HUDEP-2 (cell line): ENCODE measurements around the gene PLGRKT.
"Not testable (repeated sequence)": the region's sequence is repeated elsewhere in the genome, so short reads cannot be mapped to it uniquely, and the experiment has no call there.

Source experiments
- DNase-seq, 76 experiments: peaks; one replicate each; lab custom pipeline; 2025; ENCODE audit not compliant: unreplicated experiment in 76 of 76; lab: John Stamatoyannopoulos, UW

PLGRKT gene

DNA sequence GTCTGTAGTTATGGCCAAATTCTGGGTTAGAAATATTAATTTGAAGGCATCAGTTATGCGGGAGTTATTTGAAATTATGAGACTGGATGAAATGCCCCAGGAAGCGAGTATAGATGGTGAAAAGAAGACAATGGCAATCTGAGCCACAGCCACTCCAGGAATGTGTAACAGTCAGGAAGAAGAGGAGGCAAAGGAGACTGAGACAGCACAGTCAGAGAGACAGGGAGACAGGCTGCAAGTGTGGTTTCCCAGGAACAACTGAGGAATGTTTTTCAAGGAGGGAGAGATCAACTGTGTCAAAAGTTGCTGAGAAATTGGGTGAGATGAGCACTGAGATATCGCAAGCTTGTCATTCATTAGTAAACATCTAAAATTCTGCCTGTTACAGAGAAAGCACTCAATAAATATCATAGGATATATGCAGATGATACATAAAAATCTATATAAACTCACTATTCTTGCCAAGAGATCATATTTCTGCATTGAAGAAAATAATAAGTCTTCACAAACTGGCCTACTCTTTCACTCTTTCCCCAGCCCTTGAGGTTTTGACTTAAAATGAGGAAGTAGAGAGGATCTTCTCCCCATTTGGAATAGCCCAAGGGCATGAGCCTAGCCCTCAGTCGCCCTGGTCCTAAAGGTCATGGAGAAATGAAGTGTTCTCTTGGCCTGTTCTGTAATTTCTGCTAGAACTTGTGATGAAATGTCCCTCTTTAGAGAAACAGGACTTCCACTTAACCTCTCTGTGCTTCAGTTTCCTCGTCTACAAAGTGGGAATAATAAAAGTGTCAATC, 49.5 kb downstream of the PLGRKT start:
- DNase-seq: no peak

DNA sequence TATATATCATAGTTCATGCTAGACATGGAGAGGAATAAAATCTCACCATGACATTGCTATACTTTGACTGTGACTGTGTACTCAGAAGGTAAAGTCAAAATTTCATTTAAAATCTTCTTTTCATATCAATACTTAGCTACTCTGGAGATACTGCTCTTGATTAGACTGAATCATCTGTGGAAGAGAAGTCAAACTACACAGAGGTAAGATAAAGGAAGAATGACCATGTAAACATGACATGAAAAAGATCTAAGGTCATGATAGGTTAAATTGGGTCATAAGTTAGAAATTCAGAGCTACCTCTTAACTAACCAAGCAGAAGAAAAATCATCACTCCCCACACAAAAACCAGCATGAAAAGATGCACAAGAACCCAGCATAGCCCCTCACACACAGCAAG, 53.3 kb downstream of the PLGRKT start:
- DNase-seq: no peak

DNA sequence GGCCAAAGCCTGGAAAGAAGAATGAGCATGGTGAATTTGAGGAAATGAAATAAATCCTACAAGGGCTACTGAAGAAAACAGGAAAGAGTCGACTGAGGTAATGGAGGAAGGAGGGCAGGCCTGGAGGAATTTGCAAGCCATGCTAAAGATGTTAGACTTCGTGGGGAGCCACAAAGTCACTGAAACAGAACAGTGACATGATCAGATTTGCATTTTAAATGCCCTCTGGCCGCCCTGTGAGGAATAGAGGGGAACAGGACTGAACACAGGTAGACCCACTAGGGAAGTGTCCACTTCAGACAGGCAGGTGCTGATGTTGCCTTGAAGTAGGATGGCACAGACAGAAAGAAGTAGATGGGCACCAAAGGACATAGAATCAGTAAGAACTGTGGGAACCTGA, 55.2 kb downstream of the PLGRKT start:
- no peak for DNase-seq

DNA sequence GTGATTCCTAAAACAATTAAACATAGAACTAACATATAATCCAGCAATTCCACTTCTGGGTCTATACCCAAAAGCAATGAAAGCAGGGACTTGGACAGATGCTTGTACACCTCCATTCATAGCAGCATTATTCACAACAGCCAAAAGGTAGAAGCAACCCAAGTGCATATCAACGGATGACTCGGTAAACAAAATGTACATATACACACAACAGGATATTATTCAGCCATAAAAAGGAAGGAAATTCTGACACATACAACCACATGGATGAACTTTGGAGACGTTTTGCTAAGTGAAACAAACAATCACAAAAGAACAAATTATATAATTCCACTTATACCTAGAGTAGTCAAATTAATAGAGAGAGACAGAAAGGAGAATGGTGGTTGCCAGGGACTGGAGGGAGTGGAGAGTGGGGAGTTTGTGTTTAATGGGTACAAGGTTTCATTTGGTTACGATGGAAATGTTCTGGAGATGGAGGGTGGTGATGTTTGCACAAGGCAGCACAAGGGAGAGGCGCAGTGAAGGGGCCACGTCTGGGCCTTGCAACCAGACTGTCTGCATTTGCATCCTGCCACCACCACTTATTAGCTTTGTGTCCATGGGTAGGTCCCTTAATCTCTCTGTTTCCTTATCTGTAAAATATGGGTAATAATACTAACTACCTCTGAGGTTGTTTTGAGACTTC, 61.8 kb downstream of the PLGRKT start:
- no peak for DNase-seq

GRCh38 chr9:5375091-5375490, 62.6 kb downstream of the PLGRKT start:
- no peak for DNase-seq

GRCh38 chr9:5364294-5365024, 73.3 kb downstream of the PLGRKT start:
- no peak for DNase-seq

- DNase-seq: no peak
These were observed 76.3 kb downstream of the PLGRKT start for GRCh38 chr9:5361326-5362010.

- no peak for DNase-seq
These were observed 77.4 kb downstream of the PLGRKT start for GRCh38 chr9:5360341-5360740.

- DNase-seq: no peak
These were observed 80.2 kb downstream of the PLGRKT start for GRCh38 chr9:5357431-5358105.

DNA sequence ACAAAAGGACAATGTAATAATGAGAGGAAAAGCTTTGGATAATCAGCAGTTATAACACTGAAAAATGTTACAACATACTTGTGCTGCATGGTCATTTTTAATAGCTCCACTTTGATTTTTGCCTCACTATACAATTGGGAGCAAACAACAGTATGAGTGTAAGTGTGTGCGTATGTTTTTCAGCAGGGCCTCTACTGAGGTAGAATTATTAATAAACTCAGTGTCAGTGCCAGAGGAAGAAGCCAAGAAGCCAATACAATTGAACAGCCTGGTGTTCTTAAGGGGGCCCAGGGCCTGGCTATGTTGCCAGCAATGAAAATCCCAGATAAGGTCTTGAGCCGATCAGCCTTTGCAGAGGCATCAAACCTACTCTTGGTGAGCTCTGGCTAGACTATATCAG, 81.9 kb downstream of the PLGRKT start:
- no peak for DNase-seq

DNA sequence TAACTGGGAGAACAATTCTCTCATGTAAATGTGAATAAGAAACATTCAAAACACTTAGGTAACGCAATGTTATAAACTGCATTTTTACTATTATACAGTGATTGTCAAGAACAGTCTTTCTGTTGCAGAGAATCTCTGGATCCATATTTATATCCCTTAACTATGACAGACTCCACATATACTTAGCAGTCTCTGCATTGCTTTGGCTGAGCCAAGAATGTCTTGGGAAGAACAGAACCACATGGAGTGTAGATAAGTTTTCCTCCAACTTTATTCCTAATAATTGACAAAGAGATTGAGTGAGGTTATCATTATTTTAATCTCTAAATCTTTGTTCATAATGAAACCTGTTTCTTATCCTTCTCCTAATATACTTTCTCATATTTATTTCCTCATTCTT, 82.5 kb downstream of the PLGRKT start:
- DNase-seq: no peak

DNA sequence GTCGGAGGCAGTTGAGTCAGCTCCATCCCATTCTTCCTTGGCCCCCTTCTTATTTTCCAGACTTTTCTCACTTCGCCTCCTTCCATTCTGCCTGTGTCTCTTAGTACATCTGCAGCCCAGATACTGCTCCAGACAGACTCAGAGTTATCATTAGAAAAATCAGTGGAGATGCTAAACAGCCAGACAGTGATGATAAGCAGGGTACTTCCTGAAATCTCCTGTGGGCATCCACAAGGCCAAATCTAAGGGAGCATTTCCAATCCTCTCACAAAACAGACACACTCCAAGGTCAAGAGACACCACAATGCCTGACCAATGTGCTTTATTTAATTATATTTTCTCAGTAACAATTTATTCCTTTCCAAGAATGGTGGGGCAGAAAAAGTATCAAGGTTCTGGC, 83.5 kb downstream of the PLGRKT start:
- DNase-seq: no peak

DNA sequence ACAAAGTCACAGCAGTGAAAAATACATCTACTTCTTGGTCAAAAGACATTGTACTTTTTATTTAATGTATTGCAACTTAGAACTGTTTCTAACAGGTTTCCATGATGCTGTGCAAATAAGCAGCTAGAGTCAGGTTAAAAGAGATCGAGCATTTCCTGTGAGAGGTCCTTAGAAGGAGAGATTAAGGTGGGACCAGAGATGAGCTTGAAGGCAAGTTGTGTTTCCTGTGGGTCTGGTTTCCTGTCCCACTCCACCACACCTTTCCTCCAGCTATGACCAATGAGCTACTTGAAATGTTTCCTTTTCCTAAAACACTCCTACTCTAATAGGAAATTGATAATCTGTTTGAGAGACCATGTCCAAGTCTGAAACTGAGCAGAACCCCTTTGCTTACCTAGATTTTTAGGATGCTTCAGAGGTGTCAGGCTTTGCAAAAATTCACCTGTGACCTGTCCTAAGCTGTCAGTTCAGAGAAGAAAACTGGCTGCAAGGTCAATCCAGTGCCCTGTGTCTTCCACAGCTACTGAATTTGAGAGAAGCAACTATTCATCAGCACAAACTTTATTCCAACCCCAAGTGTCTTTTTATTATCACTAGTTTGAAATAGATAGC, 85.0 kb downstream of the PLGRKT start:
- no peak for DNase-seq

DNA sequence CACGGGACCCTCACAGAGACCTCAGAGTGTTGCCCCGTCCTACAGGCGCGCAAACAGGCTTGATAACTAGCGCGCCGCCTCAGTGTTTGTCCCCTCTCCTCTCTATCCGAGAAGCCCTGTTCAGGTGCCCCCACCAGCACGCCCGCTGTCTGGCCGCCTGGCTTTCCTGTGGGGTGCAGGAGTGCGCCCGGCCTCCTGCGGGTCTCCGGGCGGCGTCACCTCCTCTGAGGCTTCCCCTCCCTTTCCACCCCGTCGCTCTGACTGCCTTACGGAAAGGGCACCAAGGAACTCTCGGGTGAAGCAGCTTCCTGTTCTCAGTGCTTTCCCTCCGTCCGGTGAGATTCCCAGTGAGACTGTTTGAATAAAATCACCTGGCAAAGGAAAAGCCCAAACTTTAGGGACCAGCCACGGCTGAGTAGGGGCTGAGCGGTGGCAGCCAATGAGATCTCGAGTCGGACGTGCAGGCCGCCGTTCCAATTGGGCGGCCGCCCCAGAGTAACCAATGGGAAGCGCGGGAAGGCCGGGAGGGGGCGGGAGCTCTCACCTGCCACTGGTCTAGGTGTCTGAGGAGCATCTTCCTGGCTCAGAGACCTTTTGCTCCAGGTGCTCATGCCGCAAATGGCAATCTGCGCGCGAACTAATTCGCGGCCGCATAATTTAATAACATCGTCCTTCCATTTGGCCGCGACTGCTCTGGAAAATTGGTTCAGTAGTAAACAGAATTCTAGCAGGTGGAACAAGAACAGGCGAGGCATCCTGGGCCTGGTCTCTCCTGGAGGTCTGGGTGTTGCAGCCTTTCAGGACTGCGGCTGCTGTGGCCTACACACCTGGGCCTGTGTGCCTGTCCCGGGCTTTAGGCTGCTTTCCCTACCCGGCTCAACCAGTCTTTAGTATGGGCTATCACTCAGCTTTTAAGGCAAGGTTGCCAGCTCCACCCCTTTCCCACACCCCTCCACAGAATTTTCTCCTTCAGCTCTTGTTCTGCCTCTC, 98.4 kb downstream of the PLGRKT start, which contains the start of gene RLN1:
TSS of gene RLN1 (minus strand) at position 885 of the 990 bp plus-strand sequence. CDS start at position 755, 130 bp downstream.
- peak in 4 of 76 experiments; percentile 1 to 8 (median 3) for DNase-seq

DNA sequence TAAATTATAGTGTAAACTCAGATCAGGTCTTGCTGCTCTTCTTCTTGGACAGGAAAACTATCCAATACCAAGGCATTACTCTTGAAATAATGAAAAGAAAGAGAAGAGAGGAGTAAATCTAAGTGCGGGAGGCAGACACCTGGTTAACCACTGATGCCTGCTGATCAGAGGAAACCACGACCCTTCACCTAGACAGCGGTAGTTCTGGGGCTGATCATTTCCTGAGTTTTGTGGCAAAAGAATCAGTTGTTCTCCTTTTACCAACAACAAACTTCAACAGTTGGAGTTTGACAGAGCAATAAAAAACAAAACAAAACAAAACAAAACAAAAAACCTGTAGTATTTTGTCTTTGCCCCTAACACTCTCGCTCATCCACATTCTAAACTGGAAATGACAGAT, 101.0 kb downstream of the PLGRKT start:
- no peak for DNase-seq

DNA sequence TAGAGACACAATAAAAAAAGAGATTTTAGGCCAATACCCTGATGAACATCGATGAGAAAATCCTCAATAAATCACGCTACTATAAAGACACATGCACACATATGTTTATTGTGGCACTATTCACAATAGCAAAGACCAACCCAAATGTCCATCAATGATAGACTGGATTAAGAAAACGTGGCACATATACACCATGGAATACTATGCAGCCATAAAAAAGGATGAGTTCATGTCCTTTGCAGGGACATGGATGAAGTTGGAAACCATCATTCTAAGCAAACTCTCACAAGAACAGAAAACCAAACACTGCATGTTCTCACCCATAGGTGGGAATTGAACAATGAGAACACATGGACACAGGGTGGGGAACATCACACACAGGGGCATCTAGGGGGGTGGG, 106.4 kb downstream of the PLGRKT start:
- not testable (repeated sequence) for DNase-seq

GRCh38 chr9:5326893-5327548, 110.7 kb downstream of the PLGRKT start:
- no peak for DNase-seq

DNA sequence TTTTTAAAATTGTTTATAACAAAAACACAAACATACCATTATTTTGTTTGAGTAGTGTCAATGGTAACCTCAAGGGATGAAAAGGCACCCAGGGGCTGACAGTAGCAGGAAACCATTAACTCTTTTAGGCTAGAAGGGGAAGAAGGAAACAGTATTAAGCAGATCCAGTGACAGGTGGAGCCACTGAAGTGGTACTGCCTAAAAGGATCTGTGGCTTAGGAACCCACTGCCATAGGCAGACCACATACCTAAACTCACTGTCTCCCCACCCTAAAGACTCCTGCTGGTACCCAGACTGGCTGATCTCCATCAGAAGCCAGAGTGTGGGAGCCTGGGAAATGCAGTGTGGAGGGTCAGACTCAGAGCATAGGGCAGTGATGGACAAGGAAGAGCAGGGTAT, 111.5 kb downstream of the PLGRKT start:
- DNase-seq: no peak
